HUES64 (cell line): ENCODE data around the gene RPF1.

Experiments used
- H3K27ac ChIP-seq: 2 replicates; pipeline ENCODE4 v1.7.0; 2013; ENCODE audit warnings: low read depth, low read length, inconsistent platforms
- H3K27me3 ChIP-seq: 2 replicates; pipeline ENCODE4 v1.6.1; 2013; ENCODE audit warnings: mild to moderate bottlenecking, low read length; ENCODE audit not compliant: insufficient read depth
- H3K36me3 ChIP-seq: 2 replicates; pipeline ENCODE4 v1.6.1; 2013; ENCODE audit warnings: mild to moderate bottlenecking, low read length; ENCODE audit not compliant: insufficient read depth
- H3K4me1 ChIP-seq: 2 replicates; pipeline ENCODE4 v1.6.1; 2013; ENCODE audit warnings: mild to moderate bottlenecking, low read length, moderate library complexity; ENCODE audit not compliant: insufficient read depth
- H3K4me3 ChIP-seq: 2 replicates; pipeline ENCODE4 v1.5.1; 2013; ENCODE audit warnings: mild to moderate bottlenecking, low read length, moderate library complexity
- H3K9ac ChIP-seq: 2 replicates; pipeline ENCODE4 v1.6.1; 2013; ENCODE audit warnings: mild to moderate bottlenecking, low read depth, low read length
- H3K9me3 ChIP-seq: 2 replicates; pipeline ENCODE4 v1.6.1; 2013; ENCODE audit warnings: low read depth, low read length; ENCODE audit not compliant: insufficient read depth
- WGBS: fragments of 150-250, 120-280 bp; methylation state at CpG from one replicate; pipeline ENCODE4 v1.1.7; 2013; ENCODE audit warnings: missing lambda C conversion rate; 5-methylcytosine and 5-hydroxymethylcytosine counted together

The RPF1 gene

GRCh38 chr1:84450910-84451309 lies 28.2 kb upstream of the RPF1 start:
- H3K27ac ChIP-seq, result no peak overlapping the region
- H3K4me1 ChIP-seq, result no peaks in the 10 kb centered on the region
- no peaks in the 10 kb centered on the region for H3K36me3 ChIP-seq
- peaks cover 5% of the 10 kb centered on the region; the same call in 1 of the 2 replicates for H3K27me3 ChIP-seq
- H3K9ac ChIP-seq, result no peak overlapping the region
- 78% methylated on average over 1 of the region's 2 CpGs for WGBS
- H3K4me3 ChIP-seq, result no peak overlapping the region
- H3K9me3 ChIP-seq, result no peaks in the 10 kb centered on the region

GRCh38 chr1:84452436-84452835 lies 26.6 kb upstream of the RPF1 start:
- no peaks in the 10 kb centered on the region for H3K36me3 ChIP-seq
- no peak overlapping the region for H3K27ac ChIP-seq
- 42% methylated on average over 2 of the region's 3 CpGs for WGBS
- H3K4me3 ChIP-seq, result no peak overlapping the region
- no peaks in the 10 kb centered on the region for H3K4me1 ChIP-seq
- no peak overlapping the region for H3K9ac ChIP-seq
- no peaks in the 10 kb centered on the region for H3K9me3 ChIP-seq
- peaks cover 12% of the 10 kb centered on the region; the same call in 1 of the 2 replicates for H3K27me3 ChIP-seq

GRCh38 chr1:84462118-84462517 lies 16.9 kb upstream of the RPF1 start:
- Histone ChIP-seq H3K9ac (no peak overlapping the region), H3K9me3 (no peaks in the 10 kb centered on the region), H3K4me1 (no peaks in the 10 kb centered on the region), H3K36me3 (no peaks in the 10 kb centered on the region), H3K4me3 (no peak overlapping the region), H3K27me3 (peaks cover 69% of the 10 kb centered on the region), H3K27ac (no peak overlapping the region)
- 84% methylated on average over 1 of the region's 1 CpG for WGBS

GRCh38 chr1:84467298-84467697 lies 11.8 kb upstream of the RPF1 start:
- H3K4me3 ChIP-seq, result no peak overlapping the region
- no peaks in the 10 kb centered on the region for H3K4me1 ChIP-seq
- H3K9me3 ChIP-seq, result no peaks in the 10 kb centered on the region
- peaks cover 96% of the 10 kb centered on the region for H3K27me3 ChIP-seq
- no peaks in the 10 kb centered on the region for H3K36me3 ChIP-seq
- H3K27ac ChIP-seq, result no peak overlapping the region
- H3K9ac ChIP-seq, result no peak overlapping the region

- Histone ChIP-seq H3K27ac (no peak overlapping the region), H3K27me3 (peaks cover 71% of the 10 kb centered on the region)
- WGBS, result no CpG with 5 or more reads among the region's 1 CpG
Observed at GRCh38 chr1:84476225-84476624, 2.8 kb upstream of the RPF1 start.

GRCh38 chr1:84479998-84480397 lies 932 bp downstream of the RPF1 start:
- WGBS, result 16% methylated on average over 9 of the region's 9 CpGs
- Histone ChIP-seq H3K27me3 (peaks cover 34% of the 10 kb centered on the region), H3K27ac (no peak overlapping the region), H3K9ac (peak overlapping the region; percentile 91), H3K4me1 (peaks cover 7% of the 10 kb centered on the region; the same call in 1 of the 2 replicates), H3K36me3 (peaks cover 36% of the 10 kb centered on the region), H3K4me3 (peak overlapping the region; percentile 94), H3K9me3 (peaks cover 12% of the 10 kb centered on the region)

More at GRCh38 chr1:84476225-84476624, 2.8 kb upstream of the RPF1 start:
- Histone ChIP-seq H3K4me1 (peaks cover 7% of the 10 kb centered on the region; the same call in 1 of the 2 replicates), H3K4me3 (no peak overlapping the region), H3K36me3 (peaks cover 2% of the 10 kb centered on the region; the same call in 1 of the 2 replicates), H3K9ac (no peak overlapping the region), H3K9me3 (peaks cover 12% of the 10 kb centered on the region)

- Histone ChIP-seq H3K4me3 (peak overlapping the region; percentile 94), H3K27ac (no peak overlapping the region), H3K9me3 (peaks cover 12% of the 10 kb centered on the region), H3K4me1 (peaks cover 7% of the 10 kb centered on the region; the same call in 1 of the 2 replicates), H3K9ac (no peak overlapping the region), H3K36me3 (peaks cover 43% of the 10 kb centered on the region), H3K27me3 (peaks cover 28% of the 10 kb centered on the region)
- 100% methylated on average over 3 of the region's 4 CpGs for WGBS
Observed at GRCh38 chr1:84480650-84481049, 1.6 kb downstream of the RPF1 start.

- Histone ChIP-seq H3K36me3 (peaks cover 47% of the 10 kb centered on the region), H3K9me3 (peaks cover 12% of the 10 kb centered on the region), H3K27ac (no peak overlapping the region), H3K27me3 (peaks cover 21% of the 10 kb centered on the region), H3K4me1 (peaks cover 7% of the 10 kb centered on the region; the same call in 1 of the 2 replicates), H3K4me3 (no peak overlapping the region), H3K9ac (no peak overlapping the region)
- WGBS, result 97% methylated on average over 2 of the region's 2 CpGs
Observed at GRCh38 chr1:84481317-84481716, 2.3 kb downstream of the RPF1 start.

- Histone ChIP-seq H3K27me3 (no peaks in the 10 kb centered on the region), H3K4me3 (no peak overlapping the region), H3K4me1 (no peaks in the 10 kb centered on the region), H3K9ac (no peak overlapping the region), H3K9me3 (no peaks in the 10 kb centered on the region), H3K36me3 (peaks cover 72% of the 10 kb centered on the region), H3K27ac (no peak overlapping the region)
- WGBS, result 100% methylated on average over 2 of the region's 3 CpGs
Observed at GRCh38 chr1:84488107-84488506, 9.0 kb downstream of the RPF1 start.

- Histone ChIP-seq H3K36me3 (peaks cover 75% of the 10 kb centered on the region), H3K9ac (no peak overlapping the region), H3K4me3 (no peak overlapping the region), H3K4me1 (no peaks in the 10 kb centered on the region), H3K27ac (no peak overlapping the region), H3K27me3 (no peaks in the 10 kb centered on the region), H3K9me3 (no peaks in the 10 kb centered on the region)
- 96% methylated on average over 2 of the region's 2 CpGs for WGBS
Observed at GRCh38 chr1:84489766-84490165, 10.7 kb downstream of the RPF1 start.

GRCh38 chr1:84492726-84493125 lies 13.7 kb downstream of the RPF1 start:
- Histone ChIP-seq H3K9ac (no peak overlapping the region), H3K27me3 (no peaks in the 10 kb centered on the region), H3K4me1 (no peaks in the 10 kb centered on the region), H3K27ac (no peak overlapping the region), H3K4me3 (no peak overlapping the region), H3K36me3 (peaks cover 87% of the 10 kb centered on the region), H3K9me3 (no peaks in the 10 kb centered on the region)
- WGBS, result 83% methylated on average over 1 of the region's 1 CpG

GRCh38 chr1:84493747-84494146 lies 14.7 kb downstream of the RPF1 start:
- 80% methylated on average over 1 of the region's 1 CpG for WGBS
- Histone ChIP-seq H3K4me1 (no peaks in the 10 kb centered on the region), H3K27me3 (no peaks in the 10 kb centered on the region), H3K9ac (no peak overlapping the region), H3K36me3 (peaks cover 98% of the 10 kb centered on the region), H3K27ac (no peak overlapping the region), H3K4me3 (no peak overlapping the region), H3K9me3 (no peaks in the 10 kb centered on the region)
